Neutrophil (primary cell): ENCODE data around the gene STK16.

Source experiments
- H3K27ac ChIP-seq: fragments of 200-600 bp; sonication (generic); 2 replicates; pipeline ENCODE4 v1.5.1; 2016; ENCODE audit warnings: mild to moderate bottlenecking, moderate library complexity
- H3K27me3 ChIP-seq: fragments of 200-600 bp; sonication (generic); 2 replicates; pipeline ENCODE4 v1.6.0; 2016; ENCODE audit warnings: mild to moderate bottlenecking
- H3K36me3 ChIP-seq: fragments of 200-600 bp; sonication (generic); 2 replicates; pipeline ENCODE4 v1.5.1; 2017
- H3K4me1 ChIP-seq, 2 experiments: fragments of 200-600 bp in 1 of 2; sonication (generic) in 1 of 2; 1 replicate in 1 of 2; 2 replicates in 1 of 2; pipeline versions ENCODE4 v1.5.1 to v1.6.1; 2013 to 2016; ENCODE audit warnings: low read depth in 1 of 2, low read length in 1 of 2, mild to moderate bottlenecking in 1 of 2, moderate library complexity in 1 of 2; ENCODE audit not compliant: control insufficient read depth in 1 of 2, insufficient read depth in 1 of 2
- H3K4me3 ChIP-seq, 2 experiments: fragments of 200-600 bp in 1 of 2; sonication (generic) in 1 of 2; 1 replicate in 1 of 2; 2 replicates in 1 of 2; pipeline ENCODE4 v1.5.1; 2013 to 2016; ENCODE audit warnings: low read depth in 1 of 2, low read length in 1 of 2, mild to moderate bottlenecking in 1 of 2, moderate library complexity in 1 of 2
- H3K9me3 ChIP-seq: fragments of 200-600 bp; sonication (generic); 2 replicates; pipeline ENCODE4 v1.5.1; 2016
- CTCF ChIP-seq: fragments of 200-600 bp; sonication (generic); IDR thresholded peaks from 2 replicates; pipeline ENCODE4 v1.5.1; 2016; ENCODE audit warnings: antibody characterized with exemption

Gene STK16

GRCh38 chr2:219272995-219273394 lies 27.7 kb downstream of the STK16 start:
- no peak overlapping the region for H3K4me3 ChIP-seq
- H3K27me3 ChIP-seq: peaks cover 42% of the 10 kb centered on the region
- TF ChIP-seq CTCF: no peak

GRCh38 chr2:219273937-219274336 lies 28.7 kb downstream of the STK16 start:
- Histone ChIP-seq H3K27ac (no peak overlapping the region), H3K9me3 (no peaks in the 10 kb centered on the region), H3K4me3 (no peak overlapping the region), H3K36me3 (no peaks in the 10 kb centered on the region), H3K27me3 (peaks cover 40% of the 10 kb centered on the region), H3K4me1 (peaks cover 16 to 17% of the 10 kb centered on the region in 2 experiments)
- TF ChIP-seq CTCF: no peak

More at GRCh38 chr2:219272995-219273394, 27.7 kb downstream of the STK16 start:
- Histone ChIP-seq H3K4me1 (peaks cover 7% of the 10 kb centered on the region in 2 experiments), H3K9me3 (no peaks in the 10 kb centered on the region), H3K27ac (no peak overlapping the region), H3K36me3 (no peaks in the 10 kb centered on the region)

GRCh38 chr2:219274361-219274921 lies 29.2 kb downstream of the STK16 start:
- Histone ChIP-seq H3K27ac (no peak overlapping the region), H3K4me1 (peaks cover 16 to 19% of the 10 kb centered on the region in 2 experiments), H3K9me3 (no peaks in the 10 kb centered on the region), H3K27me3 (peaks cover 35% of the 10 kb centered on the region), H3K4me3 (no peak overlapping the region), H3K36me3 (no peaks in the 10 kb centered on the region)
- TF ChIP-seq CTCF: no peak

GRCh38 chr2:219277703-219278654 lies 32.7 kb downstream of the STK16 start:
- H3K4me3 ChIP-seq: peak overlapping the region; percentile 81 to 82

More at GRCh38 chr2:219277703-219278654, 32.7 kb downstream of the STK16 start:
- H3K9me3 ChIP-seq: no peaks in the 10 kb centered on the region
- H3K36me3 ChIP-seq: peaks cover 21% of the 10 kb centered on the region
- peaks cover 29 to 35% of the 10 kb centered on the region in 2 experiments for H3K4me1 ChIP-seq
- H3K27me3 ChIP-seq: peaks cover 14% of the 10 kb centered on the region
- H3K27ac ChIP-seq: peak overlapping the region; percentile 98
- peak; percentile 99 for TF ChIP-seq CTCF
